GM21447 (cell line): ENCODE results near the gene CAPN11.
"Not testable (repeated sequence)": the region's sequence is repeated elsewhere in the genome, so short reads cannot be mapped to it uniquely, and the experiment has no call there.

Experiments
- ATAC-seq: cut with Tn5 transposase; IDR thresholded peaks from one replicate; pipeline ENCODE4 v1.9.1; 2021; ENCODE audit not compliant: unreplicated experiment

Gene CAPN11

DNA sequence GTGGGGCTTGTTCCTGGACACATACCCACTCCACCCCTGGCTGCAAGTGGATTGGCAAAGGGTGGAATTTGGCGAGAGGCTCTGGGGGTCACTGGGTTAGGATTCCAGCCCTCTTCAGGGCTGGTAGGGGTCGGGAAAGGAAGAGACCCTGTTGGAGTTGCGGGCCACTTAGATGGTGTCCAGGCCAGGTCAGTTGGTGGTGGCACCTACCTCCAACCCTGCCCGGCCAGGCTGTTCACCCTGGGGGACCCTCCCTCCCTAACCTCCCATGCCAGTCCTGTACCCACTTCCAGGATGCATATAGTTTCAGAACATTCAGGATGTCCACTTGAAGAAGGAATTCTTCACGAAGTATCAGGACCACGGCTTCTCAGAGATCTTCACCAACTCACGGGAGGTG is 21.0 kb downstream of the CAPN11 start:
- ATAC-seq: no peak

- no peak for ATAC-seq
These were observed 21.8 kb downstream of the CAPN11 start for GRCh38 chr6:44180406-44180805.

DNA sequence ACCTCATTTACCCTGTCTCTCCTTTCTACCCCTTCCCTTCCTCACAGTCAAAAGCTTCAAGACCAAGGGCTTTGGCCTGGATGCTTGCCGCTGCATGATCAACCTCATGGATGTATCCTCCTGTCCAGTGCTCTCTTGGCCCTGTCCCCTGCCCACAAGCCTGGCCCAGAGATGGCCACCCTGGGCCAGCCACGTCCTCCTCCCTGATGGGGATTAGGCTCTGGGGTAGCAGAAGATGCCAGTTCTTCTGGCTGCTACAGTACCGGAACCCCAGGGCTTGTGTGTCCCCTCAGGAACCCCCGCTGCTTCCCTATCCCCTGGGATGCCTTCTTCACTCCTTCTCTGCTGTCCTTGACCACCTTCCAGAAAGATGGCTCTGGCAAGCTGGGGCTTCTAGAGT is 22.3 kb downstream of the CAPN11 start:
- no peak for ATAC-seq

GRCh38 chr6:44181784-44182183 is 23.2 kb downstream of the CAPN11 start:
- ATAC-seq: not testable (repeated sequence)

GRCh38 chr6:44182911-44183390 is 24.3 kb downstream of the CAPN11 start:
- no peak for ATAC-seq

GRCh38 chr6:44183783-44184182 is 25.2 kb downstream of the CAPN11 start:
- ATAC-seq: no peak

- not testable (repeated sequence) for ATAC-seq
These were observed 26.7 kb downstream of the CAPN11 start for GRCh38 chr6:44185356-44185755.

DNA sequence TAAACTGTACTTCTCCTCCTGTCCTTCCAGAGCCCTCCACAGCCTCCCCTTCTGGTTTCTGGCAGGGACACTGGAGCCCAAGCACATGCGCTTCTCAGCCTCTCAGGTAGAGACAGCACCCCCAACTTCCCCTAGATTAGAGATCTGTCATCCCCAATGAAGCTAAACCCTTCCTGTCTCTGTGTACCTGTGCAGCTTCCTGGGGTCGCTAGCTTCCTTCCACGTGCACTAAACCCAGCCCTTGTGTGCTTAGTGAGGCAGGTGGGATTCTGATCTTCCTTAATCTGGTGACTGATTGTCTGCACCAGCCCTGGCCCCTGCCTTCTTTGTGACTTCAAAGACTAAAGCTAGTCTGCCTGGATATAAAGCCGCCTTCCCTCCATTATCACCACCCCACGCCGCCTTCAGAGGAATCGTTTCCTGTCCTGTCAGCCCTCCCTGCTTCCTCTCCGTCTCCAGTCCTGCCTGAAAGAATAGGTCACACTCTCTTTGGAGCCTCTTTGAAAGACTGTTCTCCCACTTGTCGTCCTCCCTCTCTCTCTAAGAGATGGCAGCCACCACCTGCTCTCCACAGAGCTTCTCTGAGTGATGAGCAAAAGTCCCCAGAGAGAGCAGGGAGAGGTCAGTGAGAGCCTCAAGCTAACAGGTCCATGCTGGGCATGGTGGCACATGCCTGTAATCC is 27.5 kb downstream of the CAPN11 start:
- ATAC-seq: no peak

- no peak for ATAC-seq
These were observed 28.0 kb downstream of the CAPN11 start for GRCh38 chr6:44186635-44187025.

- ATAC-seq: no peak
These were observed 30.2 kb downstream of the CAPN11 start for GRCh38 chr6:44188819-44189218.

- ATAC-seq: no peak
These were observed 30.6 kb downstream of the CAPN11 start for GRCh38 chr6:44189257-44189656.

DNA sequence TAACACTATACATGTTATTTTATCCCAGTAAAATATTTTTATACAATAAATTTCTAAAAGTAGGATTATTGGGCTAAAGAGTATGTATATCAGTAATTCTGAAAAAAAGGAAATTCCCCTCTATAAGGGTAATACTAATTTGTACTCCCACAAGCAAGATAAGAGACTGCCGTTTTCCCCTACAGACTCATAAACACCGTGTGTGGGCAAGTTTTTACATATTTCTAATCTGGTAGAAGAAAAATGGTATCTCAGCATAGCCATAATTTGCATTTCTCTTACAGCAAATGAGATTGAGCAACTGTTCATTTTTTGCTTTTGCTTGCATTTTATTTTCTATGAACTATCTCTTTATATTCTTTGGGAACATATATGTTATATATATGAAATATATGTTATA is 32.1 kb downstream of the CAPN11 start:
- no peak for ATAC-seq

DNA sequence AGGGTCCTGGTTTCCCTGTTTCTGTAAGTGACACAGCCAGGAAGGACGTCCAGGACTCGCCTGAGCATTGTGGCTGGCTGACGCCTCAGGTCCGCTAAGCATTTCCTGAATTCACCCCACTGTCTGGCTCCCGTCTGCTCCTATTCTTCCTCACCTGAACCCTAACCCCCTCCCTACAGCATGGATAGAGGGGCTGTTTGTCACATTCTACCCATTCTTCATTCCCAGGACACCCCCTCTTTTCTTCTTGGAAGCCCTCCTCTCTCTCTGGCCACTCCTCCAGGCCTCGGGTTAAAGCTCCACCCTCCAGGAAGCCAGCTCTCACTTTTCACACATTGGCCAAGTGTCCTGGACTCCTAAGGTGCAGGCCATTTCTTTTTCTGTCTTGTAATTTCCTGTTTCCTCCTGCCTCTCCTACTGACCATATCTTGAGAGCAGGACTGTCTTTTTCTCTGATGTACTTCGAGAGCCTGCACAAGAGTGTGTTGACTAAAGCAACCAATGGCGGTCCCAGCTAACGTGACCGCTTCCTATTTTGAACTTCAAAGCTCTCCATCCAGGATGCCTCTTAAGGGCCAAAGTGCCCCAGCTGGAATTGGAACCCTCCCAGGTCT is 33.9 kb downstream of the CAPN11 start:
- no peak for ATAC-seq

- ATAC-seq: no peak
These were observed 34.8 kb downstream of the CAPN11 start for GRCh38 chr6:44193307-44193910.

DNA sequence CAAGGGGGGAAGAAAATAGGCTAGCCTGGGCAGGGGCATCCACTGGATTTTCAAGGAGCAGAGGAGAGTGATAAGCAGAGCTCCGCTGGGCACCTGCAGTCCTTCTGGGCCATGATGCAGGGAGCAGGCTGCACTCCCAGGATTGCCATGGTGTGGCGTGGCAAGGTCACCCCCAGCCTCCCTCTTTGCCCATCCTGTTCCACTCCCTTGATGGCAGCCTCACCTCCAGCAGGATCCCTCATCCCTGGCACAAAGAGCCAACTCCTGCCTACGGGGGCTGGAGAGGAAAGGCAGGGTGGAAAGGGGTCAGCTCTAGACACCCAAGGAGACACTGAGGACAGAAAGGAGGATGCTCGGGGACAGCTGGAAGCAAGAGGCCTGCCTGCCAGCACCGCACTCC is 35.7 kb downstream of the CAPN11 start:
- ATAC-seq: no peak

- ATAC-seq: not testable (repeated sequence)
These were observed 37.7 kb downstream of the CAPN11 start for GRCh38 chr6:44196351-44196750.

- no peak for ATAC-seq
These were observed 40.1 kb downstream of the CAPN11 start for GRCh38 chr6:44198684-44199083.

DNA sequence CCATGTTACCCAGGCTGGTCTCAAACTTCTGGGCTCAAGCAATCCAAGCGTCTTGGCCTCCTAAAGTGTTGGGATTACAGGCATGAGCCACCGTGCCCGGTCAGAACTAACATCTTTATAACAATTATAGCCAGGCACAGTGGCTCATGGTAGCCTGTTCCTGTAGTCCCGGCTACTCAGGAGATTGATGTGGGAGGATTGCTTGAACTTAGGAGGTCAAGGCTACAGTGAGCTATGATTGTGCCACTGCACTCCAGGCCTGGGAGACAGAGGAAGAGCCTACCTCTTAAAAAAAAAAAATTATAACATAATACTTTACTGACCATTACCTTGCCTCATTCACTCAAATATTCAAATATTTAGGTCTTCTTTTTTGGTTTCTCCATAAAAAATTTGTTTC is 41.3 kb downstream of the CAPN11 start:
- no peak for ATAC-seq

DNA sequence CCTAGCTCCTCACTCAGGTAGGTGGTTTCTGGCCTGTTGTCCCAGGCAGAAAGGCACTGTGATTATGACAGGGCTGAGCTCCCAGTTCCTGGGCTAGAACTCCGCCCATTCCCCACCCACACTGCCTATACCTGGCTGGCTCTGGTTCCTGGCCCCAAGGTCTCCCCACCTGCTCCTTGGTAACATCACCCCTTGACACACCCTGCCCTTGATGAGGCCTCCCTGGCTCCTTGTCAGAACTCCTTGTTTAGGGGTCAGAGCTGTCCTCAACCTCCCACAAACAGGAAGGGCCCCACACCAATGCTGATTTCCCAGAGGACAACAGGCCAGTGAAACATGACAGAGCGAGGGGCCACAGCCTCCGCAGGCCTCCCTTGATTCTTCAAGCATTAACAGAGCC is 42.6 kb downstream of the CAPN11 start:
- ATAC-seq: no peak

DNA sequence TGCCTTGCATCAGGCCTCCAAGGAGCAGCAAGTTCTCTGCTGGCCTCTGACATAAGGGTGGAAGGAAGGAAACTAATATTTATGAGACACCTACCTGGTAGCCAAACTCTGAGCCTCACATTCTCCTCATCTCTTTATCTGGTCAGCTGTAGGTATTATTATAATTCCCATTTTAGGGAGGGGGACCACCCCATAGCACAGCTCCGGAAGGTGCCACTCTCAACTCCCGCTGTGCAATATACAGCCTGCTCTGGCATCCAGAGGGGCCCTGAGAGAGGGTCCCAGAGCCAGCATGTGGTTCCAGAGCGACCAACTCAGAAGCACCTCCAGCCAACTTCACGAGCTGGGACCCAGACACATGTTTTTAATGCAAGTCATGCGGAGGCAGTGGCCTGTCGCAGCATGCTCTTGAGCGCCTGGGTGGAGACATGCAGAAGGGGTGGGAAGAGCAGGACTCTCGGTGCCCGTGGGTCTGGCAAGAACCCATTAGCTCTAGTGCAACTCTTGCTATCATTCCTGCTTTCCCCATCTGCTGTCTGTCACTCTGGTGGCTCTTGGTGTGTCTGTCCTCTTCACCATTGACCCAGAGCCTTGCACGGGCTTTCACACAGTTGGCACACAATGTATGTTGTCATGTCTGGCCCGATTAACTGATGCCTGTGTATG is 43.2 kb downstream of the CAPN11 start:
- ATAC-seq: no peak

GRCh38 chr6:44202332-44202971 is 43.8 kb downstream of the CAPN11 start:
- ATAC-seq: no peak
